Measurements from ENCODE around the gene FBXO17. TPM values are rescaled to one million over a fixed set of nuclear protein-coding genes. Genes with fewer than 3 reads are reported as not detected.

FBXO17 gene
- total RNA-seq, 1 donor from 2014 or later = 44.9 TPM

DNA sequence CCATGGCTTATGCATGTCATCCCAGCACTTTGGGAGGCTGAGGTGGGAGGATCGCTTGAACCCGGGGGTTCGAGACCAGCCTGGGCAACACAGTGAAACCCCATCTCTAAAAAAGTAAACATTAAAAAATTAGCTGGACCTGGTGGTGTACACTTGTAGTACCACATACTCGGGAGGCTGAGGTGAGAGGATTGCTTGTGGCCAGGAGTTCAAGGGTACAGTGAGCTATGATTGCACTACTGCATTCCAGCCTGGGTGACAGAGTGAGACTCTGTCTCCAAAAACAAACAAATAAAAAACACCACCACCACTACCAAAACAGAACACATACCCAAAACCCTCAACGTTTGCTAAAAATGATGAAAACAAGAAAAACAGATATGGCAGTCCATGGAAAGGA, 15.9 kb downstream of the FBXO17 start:
- Mint-ChIP-seq H3K4me3 (ENCODE audit: unreplicated experiment) (no peak overlapping the region), H3K4me1 (ENCODE audit: unreplicated experiment) (peaks cover 7% of the 10 kb centered on the region), H3K27ac (ENCODE audit: unreplicated experiment) (no peak overlapping the region), H3K9me3 (ENCODE audit: unreplicated experiment) (no peaks in the 10 kb centered on the region), H3K36me3 (ENCODE audit: unreplicated experiment) (no peaks in the 10 kb centered on the region), H3K27me3 (ENCODE audit: unreplicated experiment) (no peaks in the 10 kb centered on the region)
- DNase-seq (ENCODE audit: extremely low spot score, unreplicated experiment) = no peak
- TF ChIP-seq, protein P1, sequence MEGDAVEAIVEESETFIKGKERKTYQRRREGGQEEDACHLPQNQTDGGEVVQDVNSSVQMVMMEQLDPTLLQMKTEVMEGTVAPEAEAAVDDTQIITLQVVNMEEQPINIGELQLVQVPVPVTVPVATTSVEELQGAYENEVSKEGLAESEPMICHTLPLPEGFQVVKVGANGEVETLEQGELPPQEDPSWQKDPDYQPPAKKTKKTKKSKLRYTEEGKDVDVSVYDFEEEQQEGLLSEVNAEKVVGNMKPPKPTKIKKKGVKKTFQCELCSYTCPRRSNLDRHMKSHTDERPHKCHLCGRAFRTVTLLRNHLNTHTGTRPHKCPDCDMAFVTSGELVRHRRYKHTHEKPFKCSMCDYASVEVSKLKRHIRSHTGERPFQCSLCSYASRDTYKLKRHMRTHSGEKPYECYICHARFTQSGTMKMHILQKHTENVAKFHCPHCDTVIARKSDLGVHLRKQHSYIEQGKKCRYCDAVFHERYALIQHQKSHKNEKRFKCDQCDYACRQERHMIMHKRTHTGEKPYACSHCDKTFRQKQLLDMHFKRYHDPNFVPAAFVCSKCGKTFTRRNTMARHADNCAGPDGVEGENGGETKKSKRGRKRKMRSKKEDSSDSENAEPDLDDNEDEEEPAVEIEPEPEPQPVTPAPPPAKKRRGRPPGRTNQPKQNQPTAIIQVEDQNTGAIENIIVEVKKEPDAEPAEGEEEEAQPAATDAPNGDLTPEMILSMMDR (IDR thresholded peaks at IDR 0.05) = no peak

DNA sequence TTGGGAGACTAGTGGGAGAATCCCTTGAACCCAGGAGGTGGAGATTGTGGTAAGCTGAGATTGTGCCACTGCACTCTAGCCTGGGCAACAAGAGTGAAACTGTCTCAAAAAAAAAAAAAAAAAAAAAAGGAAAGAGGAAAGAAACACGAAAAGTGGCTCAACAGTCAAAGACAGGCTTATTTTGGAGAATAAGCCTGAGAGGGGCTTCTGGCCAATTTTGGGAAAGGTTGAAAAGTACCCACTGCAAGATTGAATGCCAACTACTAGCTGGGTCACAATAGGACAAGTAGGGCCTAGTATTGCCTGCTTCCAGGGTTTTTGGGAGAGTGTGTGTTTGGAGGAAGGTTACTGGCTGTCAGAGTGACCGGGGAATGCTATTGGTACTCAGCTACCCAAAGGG, 17.2 kb downstream of the FBXO17 start:
- Mint-ChIP-seq H3K9me3 (ENCODE audit: unreplicated experiment) (no peaks in the 10 kb centered on the region), H3K27ac (ENCODE audit: unreplicated experiment) (no peak overlapping the region), H3K4me3 (ENCODE audit: unreplicated experiment) (no peak overlapping the region), H3K4me1 (ENCODE audit: unreplicated experiment) (peaks cover 8% of the 10 kb centered on the region), H3K36me3 (ENCODE audit: unreplicated experiment) (peaks cover 2% of the 10 kb centered on the region), H3K27me3 (ENCODE audit: unreplicated experiment) (no peaks in the 10 kb centered on the region)
- TF ChIP-seq, protein P1 (IDR thresholded peaks at IDR 0.05) = no peak
- DNase-seq (ENCODE audit: extremely low spot score, unreplicated experiment) = no peak

DNA sequence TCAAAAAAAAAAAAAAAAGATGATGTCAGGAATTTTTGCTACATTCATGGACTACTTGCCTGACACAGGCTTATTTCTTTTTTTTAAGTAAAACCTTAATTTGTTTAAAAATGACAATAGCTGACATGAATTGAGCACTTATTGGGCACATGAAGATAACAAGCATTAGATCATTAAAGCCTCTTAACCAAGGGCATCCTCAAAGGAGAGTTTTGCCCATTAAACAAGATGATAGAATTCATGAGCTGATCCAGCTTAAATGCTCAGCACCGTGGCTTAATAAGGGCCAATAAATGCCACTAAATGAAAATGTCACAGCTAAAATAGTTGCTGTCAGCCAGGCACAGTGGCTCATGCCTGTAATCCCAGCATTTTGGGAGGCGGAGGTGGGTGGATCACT, 19.3 kb downstream of the FBXO17 start:
- Mint-ChIP-seq H3K4me1 (ENCODE audit: unreplicated experiment) (peaks cover 7% of the 10 kb centered on the region), H3K9me3 (ENCODE audit: unreplicated experiment) (no peaks in the 10 kb centered on the region), H3K36me3 (ENCODE audit: unreplicated experiment) (peaks cover 7% of the 10 kb centered on the region), H3K27ac (ENCODE audit: unreplicated experiment) (no peak overlapping the region), H3K27me3 (ENCODE audit: unreplicated experiment) (no peaks in the 10 kb centered on the region), H3K4me3 (ENCODE audit: unreplicated experiment) (no peak overlapping the region)
- TF ChIP-seq, protein P1 (IDR thresholded peaks at IDR 0.05) = no peak
- no peak for DNase-seq (ENCODE audit: extremely low spot score, unreplicated experiment)

DNA sequence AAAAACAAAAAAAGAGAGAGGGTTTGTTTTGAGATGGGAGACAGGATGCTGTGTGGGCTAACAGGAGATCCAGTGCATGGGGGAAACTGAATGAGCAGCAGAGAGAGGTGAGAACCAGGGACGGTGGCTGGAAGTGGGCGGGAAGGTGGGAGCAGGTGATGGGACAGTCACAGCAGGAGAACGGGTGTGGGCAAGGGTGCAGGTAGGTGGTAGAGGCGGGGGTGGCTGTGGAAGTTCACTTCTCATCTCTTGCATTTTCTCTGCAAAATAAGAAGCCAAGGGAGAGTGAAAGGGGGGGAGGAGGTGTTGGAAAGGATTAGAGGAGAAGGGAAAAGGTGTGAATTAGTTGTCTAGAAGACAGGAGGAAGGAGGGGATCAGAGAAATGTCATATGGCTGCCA, 21.9 kb downstream of the FBXO17 start:
- Mint-ChIP-seq H3K9me3 (ENCODE audit: unreplicated experiment) (no peaks in the 10 kb centered on the region), H3K4me1 (ENCODE audit: unreplicated experiment) (peaks cover 16% of the 10 kb centered on the region), H3K4me3 (ENCODE audit: unreplicated experiment) (no peak overlapping the region), H3K36me3 (ENCODE audit: unreplicated experiment) (peaks cover 10% of the 10 kb centered on the region), H3K27me3 (ENCODE audit: unreplicated experiment) (no peaks in the 10 kb centered on the region), H3K27ac (ENCODE audit: unreplicated experiment) (no peak overlapping the region)
- no peak for DNase-seq (ENCODE audit: extremely low spot score, unreplicated experiment)
- TF ChIP-seq, protein P1 (IDR thresholded peaks at IDR 0.05) = no peak

DNA sequence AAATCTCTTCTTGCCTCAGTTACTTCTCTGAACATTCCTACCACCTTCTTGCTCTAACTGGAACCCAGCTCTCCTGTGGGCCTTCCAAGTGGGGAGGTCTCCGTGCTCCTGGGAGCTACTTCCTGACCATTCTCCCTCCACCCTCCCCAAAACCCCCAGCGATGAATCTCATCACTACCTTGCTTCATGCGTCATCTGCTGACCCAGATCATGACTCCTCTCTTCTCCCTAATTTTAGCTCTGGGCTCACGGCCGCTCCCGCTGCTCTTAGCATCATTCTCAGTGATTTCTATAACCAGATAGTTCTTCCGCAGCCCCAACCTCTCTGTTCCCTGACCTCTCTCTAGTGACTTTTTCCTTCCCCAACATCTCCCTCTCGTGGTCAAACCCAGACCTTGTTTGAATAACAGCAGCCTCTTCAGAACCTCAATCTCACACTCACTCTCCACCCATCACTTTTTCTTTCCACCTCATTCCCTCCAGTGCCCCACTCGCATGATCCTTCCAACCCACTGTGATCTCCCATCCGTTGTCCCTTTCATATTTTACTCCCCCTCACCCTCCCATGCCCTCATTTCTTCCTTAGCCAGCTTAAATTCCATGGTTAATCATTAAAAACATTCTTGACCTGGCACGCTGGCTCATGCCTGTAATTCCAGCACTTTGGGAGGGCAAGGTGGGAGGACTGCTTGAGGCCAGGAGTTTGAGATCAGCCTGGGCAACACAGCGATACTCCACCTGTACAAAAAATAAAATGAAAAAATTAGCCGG, 23.0 kb downstream of the FBXO17 start:
- no peaks in the 10 kb centered on the region for H3K27me3 Mint-ChIP-seq (ENCODE audit: unreplicated experiment)
- H3K4me1 Mint-ChIP-seq (ENCODE audit: unreplicated experiment) = peaks cover 16% of the 10 kb centered on the region
- no peak for DNase-seq (ENCODE audit: extremely low spot score, unreplicated experiment)
- TF ChIP-seq, protein P1 (IDR thresholded peaks at IDR 0.05) = peak; percentile 42
- H3K36me3 Mint-ChIP-seq (ENCODE audit: unreplicated experiment) = peaks cover 11% of the 10 kb centered on the region
- H3K9me3 Mint-ChIP-seq (ENCODE audit: unreplicated experiment) = no peaks in the 10 kb centered on the region
- H3K27ac Mint-ChIP-seq (ENCODE audit: unreplicated experiment) = no peak overlapping the region
- H3K4me3 Mint-ChIP-seq (ENCODE audit: unreplicated experiment) = peak overlapping the region; percentile 2
